ENCODE results near the gene SLC39A11.

- TF ChIP-seq ATF2 (CRISPR knock-in tag; IDR thresholded peaks at IDR 0.05; ENCODE audit: borderline replicate concordance, low read depth) (no peak), CTCF (IDR thresholded peaks at IDR 0.05) (no peak), NFE2L1 (CRISPR knock-in tag; IDR thresholded peaks at IDR 0.05) (no peak), KAT7 (CRISPR knock-in tag; IDR thresholded peaks at IDR 0.05; ENCODE audit: borderline replicate concordance) (no peak), FOXP4 (CRISPR knock-in tag; IDR thresholded peaks at IDR 0.05) (no peak), AFF4 (CRISPR knock-in tag; IDR thresholded peaks at IDR 0.05; ENCODE audit: borderline replicate concordance) (no peak), ESRRA (CRISPR knock-in tag; IDR thresholded peaks at IDR 0.05; ENCODE audit: borderline replicate concordance) (no peak), NR1H2 (CRISPR knock-in tag; IDR thresholded peaks at IDR 0.05) (no peak), ZBTB43 (CRISPR knock-in tag; IDR thresholded peaks at IDR 0.05) (no peak), E2F1 (CRISPR knock-in tag; IDR thresholded peaks at IDR 0.05) (no peak)
These were observed 378.8 kb downstream of the SLC39A11 start for GRCh38 chr17:72713701-72714100.
